T-helper 1 cell treated with Interleukin-12 subunit alpha and Interleukin-12 subunit beta and Interleukin-4 antibody, amounts not matched to agents 30 μg/mL and 1 μg/mL, for 36 hours (primary cell): ENCODE results near the gene ARHGEF40.

Source experiments
- H3K27ac Mint-ChIP-seq: one replicate; pipeline ENCODE4 v1.8.0; 2021; ENCODE audit warnings: mild to moderate bottlenecking, mixed read lengths
- H3K27me3 Mint-ChIP-seq: one replicate; pipeline ENCODE4 v1.8.0; 2021; ENCODE audit warnings: low read depth, mixed read lengths
- H3K36me3 Mint-ChIP-seq: one replicate; pipeline ENCODE4 v1.8.0; 2021; ENCODE audit warnings: low read depth, mixed read lengths
- H3K4me1 Mint-ChIP-seq: one replicate; pipeline ENCODE4 v1.8.0; 2021; ENCODE audit warnings: low read depth, mixed read lengths
- H3K4me3 Mint-ChIP-seq: one replicate; pipeline ENCODE4 v1.8.0; 2021; ENCODE audit warnings: mild to moderate bottlenecking, moderate library complexity, mixed read lengths
- H3K9me3 Mint-ChIP-seq: one replicate; pipeline ENCODE4 v1.8.0; 2021; ENCODE audit warnings: mixed read lengths

ARHGEF40 gene

DNA sequence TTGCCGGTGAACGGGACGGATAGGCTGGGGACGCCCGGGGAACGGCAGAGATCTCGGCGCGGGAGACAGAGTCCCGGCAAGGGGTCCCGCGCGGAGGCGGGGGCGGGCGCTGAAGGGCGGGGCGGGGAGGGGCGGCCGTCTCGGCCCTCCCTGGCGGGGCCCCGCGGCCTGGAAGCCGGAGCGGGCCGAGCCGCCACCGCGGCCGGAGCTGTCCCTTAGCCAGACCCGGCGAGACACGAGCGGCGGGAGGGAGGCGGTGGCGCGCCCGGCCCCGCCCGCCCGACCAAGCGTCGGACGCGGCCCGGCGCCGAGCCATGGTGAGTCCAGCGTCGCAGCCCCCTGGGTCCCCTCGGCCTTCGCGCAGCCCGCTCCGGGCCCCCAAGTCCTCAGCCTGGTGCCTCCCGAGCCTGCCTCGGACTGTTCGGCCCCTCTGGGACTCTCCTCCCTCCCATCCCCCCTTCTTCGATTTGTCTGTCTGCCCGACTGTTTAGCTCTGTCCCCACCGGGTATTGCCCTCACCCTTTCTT lies at the start of gene ARHGEF40:
Gene ARHGEF40 (plus strand): TSS at position 222 of the 527 bp plus-strand sequence. CDS start 93 bp downstream, at position 315.
- no peaks in the 10 kb centered on the region for H3K9me3 Mint-ChIP-seq
- peak within 1 kb of the TSS; percentile 5 for H3K27ac Mint-ChIP-seq
- H3K4me1 Mint-ChIP-seq: peaks cover 19% of the 10 kb centered on the region
- H3K36me3 Mint-ChIP-seq: no peaks in the 10 kb centered on the region
- peak within 1 kb of the TSS; percentile 65 for H3K4me3 Mint-ChIP-seq
- H3K27me3 Mint-ChIP-seq: peaks cover 80% of the 10 kb centered on the region

DNA sequence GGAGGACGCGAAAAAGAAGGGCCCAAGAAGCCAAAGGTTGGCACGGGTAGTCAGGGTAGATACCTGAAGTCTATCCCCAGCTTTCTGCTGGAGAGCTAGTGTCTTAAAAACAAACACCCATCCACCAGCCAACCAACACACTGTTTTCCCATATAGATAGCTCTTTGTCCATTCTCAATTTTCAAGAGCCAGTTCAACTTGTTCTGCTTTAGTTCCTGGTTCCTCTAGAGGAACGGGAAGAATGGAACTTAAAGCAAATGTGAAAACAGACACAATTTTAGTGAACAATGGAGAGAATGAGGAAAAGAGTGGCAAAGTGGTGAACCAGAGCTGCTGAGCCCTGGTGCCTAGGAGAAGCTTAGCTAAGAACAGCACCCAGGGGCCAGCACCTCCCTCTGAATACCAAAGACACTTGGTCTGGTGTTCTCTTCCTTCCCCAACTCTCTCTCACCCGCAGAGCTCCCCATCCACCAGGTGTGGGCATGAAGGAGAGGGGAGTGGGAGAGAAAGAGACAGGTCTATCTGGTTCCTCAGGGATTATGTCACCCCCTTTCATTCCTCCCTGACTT lies 49.0 kb upstream of the ARHGEF40 start:
- H3K27ac Mint-ChIP-seq: no peak overlapping the region
- H3K4me1 Mint-ChIP-seq: peaks cover 7% of the 10 kb centered on the region
- H3K27me3 Mint-ChIP-seq: peaks cover 32% of the 10 kb centered on the region
- no peaks in the 10 kb centered on the region for H3K9me3 Mint-ChIP-seq
- no peak overlapping the region for H3K4me3 Mint-ChIP-seq
- no peaks in the 10 kb centered on the region for H3K36me3 Mint-ChIP-seq

DNA sequence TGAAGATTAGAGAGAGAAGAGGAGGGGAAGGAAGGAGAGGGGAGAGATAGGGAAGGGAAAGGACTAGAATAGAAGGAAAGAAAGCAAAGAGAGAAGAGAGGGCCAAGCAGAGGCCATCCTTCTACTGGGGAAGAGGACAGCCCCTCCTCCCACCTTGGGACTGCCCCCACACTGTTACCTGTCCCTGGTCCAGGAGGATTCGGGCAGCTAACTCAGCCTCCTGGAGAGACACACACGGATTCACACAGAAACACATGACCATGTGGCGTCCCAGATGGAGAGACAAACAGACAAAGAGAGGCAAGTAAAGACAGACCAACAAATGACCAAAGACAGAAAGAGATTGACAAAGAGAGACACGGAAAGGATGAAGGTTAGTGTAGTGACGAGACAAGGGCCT lies 47.4 kb upstream of the ARHGEF40 start:
- Mint-ChIP-seq H3K27me3 (peaks cover 44% of the 10 kb centered on the region), H3K27ac (no peak overlapping the region), H3K9me3 (no peaks in the 10 kb centered on the region), H3K4me1 (peaks cover 7% of the 10 kb centered on the region), H3K36me3 (no peaks in the 10 kb centered on the region), H3K4me3 (peak overlapping the region; percentile 1)

DNA sequence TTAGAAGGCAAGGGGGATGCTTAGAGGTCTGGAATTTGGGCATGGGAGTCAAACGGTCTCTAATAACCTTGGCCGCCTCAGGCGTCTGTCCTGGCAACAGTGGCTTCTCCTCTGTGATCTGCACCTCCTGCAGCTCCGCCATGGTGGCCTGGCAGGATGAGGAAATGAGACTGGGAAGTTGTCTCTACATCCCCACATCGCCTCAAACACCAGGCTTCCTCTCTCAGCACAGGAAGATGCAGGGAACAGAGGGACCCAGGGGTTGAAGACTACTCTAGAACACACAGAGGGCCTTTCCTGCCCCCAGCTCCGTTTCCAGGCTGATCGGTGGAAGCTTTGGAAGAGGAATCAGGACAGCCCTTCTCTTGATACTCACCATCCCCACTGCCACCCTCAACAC lies 46.9 kb upstream of the ARHGEF40 start:
- peaks cover 44% of the 10 kb centered on the region for H3K27me3 Mint-ChIP-seq
- no peak overlapping the region for H3K4me3 Mint-ChIP-seq
- no peaks in the 10 kb centered on the region for H3K36me3 Mint-ChIP-seq
- H3K9me3 Mint-ChIP-seq: no peaks in the 10 kb centered on the region
- H3K27ac Mint-ChIP-seq: no peak overlapping the region
- H3K4me1 Mint-ChIP-seq: peaks cover 7% of the 10 kb centered on the region

DNA sequence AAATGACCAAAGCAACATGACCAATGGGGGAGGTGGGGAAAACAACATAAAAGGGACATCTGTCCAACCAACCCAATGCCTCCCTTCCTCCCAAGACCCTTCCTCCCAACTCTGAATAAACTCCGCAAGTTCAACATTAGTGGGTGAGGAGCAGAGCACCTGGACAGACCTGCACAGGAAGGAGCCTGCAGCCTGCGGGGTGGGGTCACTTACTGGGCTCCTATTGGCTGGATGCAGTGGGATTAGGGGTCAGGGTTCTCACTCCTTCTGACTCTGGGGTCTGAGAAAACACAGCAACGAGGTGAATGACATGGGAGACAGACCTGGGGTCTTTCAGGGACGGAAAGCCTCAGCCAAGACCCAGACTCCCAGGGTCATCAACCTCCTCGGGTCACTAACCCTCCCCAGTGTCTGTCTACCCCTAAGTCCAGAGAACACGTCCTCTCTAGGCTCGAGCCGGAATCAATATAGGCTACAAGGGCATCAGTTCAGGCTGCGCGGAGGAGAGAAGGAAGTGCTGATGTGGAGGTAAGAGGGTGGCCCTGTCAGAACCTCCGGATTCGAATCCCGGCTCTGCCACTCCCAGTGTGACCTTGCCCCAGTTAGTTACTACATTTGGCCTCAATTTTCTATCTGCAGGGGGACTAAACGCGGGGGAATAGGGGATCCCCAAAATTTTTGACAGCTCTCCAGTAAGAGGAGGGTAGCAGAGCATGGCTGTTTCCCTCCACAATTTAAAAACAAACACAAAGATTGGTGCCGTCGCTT lies 46.1 kb upstream of the ARHGEF40 start:
- Mint-ChIP-seq H3K27ac (no peak overlapping the region), H3K9me3 (no peaks in the 10 kb centered on the region), H3K4me1 (peaks cover 7% of the 10 kb centered on the region), H3K4me3 (peak overlapping the region; percentile 75), H3K36me3 (no peaks in the 10 kb centered on the region), H3K27me3 (peaks cover 44% of the 10 kb centered on the region)

DNA sequence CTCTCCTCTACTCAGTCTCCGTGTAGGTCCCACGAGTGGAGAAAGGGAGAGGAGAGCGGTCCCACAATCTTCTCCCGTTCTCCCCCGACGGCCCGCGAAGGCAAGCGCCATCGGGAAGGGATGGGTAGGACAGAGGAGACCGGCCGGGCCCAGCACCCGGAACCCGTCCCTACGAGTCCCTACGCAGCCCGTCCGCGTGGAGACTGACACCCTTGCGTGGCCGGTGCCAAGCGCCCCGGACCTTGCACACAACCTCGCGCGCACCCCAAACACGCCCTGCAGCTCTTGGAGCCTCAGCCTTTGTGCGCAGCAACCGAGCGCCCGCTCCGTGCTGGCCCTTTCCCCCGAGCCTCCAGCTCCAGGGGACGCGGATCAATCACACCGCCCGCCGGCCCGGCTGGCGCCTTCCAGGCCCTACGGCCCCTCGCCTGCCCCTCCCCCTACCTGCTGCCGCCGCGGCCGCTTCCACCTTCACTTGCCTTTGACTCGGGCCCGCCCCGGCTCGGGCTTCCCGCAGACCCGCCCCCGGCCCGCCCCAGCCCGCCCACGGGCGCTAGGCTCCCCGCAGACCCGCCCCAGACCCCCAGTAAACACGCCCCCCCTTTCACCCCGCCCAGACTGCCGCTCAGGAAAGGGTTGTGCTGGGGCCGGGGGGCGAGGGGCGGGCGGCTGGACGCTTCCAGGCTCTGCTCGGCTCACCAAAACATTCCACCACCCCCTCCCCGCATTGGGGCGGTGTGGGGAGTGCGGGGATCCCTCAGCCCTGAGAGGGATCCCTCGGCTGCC lies 45.3 kb upstream of the ARHGEF40 start, which contains the start of gene NDRG2:
Gene NDRG2 (minus strand): TSS at position 477 of the 786 bp plus-strand sequence. CDS start 1,746 bp downstream, outside the sequence.
- no peak within 1 kb of the TSS for H3K27ac Mint-ChIP-seq
- H3K27me3 Mint-ChIP-seq: peaks cover 44% of the 10 kb centered on the region

DNA sequence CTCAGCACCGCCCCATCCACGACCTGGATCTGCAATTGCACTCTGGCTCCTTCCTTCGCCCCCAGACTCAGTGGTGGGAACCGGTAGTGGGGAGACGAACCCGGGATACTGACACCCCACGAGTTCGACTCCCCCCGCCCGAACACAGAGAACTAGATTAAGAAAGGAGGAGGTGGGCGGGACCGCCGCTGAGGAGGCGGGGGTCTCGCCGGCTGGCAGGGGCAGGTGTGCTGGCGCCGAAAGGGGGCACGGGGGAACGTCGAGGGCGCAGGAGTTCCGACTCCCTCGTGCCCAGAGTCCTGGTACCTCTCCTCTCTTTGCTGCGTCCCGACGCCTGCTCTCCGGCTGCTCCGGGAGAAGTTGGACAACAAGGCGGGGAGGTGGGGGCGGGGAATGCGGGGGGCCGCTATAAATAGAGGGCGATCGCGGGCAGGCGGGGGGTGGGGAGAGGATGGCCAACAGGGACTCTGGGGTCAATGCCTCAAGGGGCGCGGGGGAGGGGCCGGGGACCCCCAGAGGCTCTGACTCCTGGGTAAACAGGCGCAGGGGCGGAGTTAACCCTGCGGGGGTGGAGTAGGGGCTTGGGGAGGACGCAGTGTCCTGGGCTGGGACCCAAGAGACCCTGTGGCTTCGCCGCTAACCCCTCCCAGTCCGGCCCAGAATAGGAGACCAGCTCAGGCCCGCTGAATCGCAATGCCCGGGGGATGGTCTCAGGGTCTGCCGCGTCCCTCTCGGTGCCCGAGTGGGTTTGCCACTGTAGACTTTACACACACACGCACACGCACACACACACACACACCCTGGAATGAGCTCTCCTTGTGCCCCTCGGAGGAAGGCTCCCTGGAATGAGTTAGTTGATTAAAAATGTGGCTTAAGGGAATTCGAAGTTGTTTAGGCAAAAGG lies 44.5 kb upstream of the ARHGEF40 start:
- Mint-ChIP-seq H3K4me3 (peak overlapping the region; percentile 79), H3K27ac (no peak overlapping the region), H3K4me1 (peaks cover 7% of the 10 kb centered on the region), H3K36me3 (no peaks in the 10 kb centered on the region), H3K9me3 (no peaks in the 10 kb centered on the region), H3K27me3 (peaks cover 44% of the 10 kb centered on the region)

More for the DNA sequence above, 45.3 kb upstream of the ARHGEF40 start, which contains the start of gene NDRG2:
- H3K36me3 Mint-ChIP-seq: no peaks in the 10 kb centered on the region
- peak within 1 kb of the TSS; percentile 79 for H3K4me3 Mint-ChIP-seq
- H3K4me1 Mint-ChIP-seq: peaks cover 7% of the 10 kb centered on the region
- H3K9me3 Mint-ChIP-seq: no peaks in the 10 kb centered on the region

DNA sequence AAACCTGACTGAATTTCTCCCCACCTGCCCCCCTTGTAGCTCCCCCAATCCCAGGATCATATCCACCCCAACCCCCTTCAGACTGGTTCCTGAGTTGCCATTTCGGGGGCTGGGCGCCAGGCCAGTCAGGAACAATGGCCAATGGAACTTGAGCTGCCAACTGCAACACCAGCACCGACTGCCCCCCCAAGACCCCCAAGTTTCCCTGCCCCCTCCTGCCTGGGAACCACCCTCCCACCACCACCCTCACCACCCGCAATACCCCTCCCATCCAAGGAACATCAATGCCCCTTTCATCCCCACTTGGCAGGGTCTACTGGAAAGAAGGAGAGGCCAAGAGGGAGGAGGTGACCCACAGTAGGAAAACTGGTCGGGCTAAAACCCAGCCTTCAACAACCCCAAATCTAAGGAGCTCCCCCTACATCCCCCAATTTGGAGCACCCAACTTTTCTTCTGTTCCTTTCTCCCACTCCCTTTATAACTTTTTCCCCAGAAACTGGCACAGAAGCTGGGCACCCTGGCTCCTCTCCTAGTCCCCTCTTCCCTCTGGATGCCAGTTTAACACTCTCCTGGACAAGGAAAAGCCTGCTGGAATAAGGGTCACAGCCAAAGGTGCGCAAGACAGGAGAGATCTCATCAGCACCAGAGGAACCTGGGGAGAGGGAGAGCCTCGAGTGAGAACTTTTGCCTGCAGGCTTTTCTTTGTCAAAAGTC lies 43.7 kb upstream of the ARHGEF40 start:
- H3K4me3 Mint-ChIP-seq: peak overlapping the region; percentile 42
- no peak overlapping the region for H3K27ac Mint-ChIP-seq
- peaks cover 43% of the 10 kb centered on the region for H3K27me3 Mint-ChIP-seq

DNA sequence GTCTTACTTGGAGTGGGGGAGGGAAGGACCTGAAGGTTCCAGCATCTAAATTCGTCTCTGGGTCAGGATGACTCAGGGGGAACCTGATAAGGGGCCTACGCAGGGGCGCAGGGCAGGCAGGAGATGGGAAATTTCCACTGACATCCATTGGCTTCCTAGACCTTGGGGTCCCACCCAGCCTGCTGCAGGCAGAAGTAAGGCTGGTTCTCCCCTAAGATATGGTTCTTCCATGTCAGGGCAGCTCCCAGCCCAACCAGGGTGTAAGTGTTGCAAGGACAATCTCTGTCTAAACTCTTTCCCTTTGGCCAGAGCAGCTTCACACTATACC lies 43.2 kb upstream of the ARHGEF40 start:
- H3K36me3 Mint-ChIP-seq: no peaks in the 10 kb centered on the region
- H3K27ac Mint-ChIP-seq: no peak overlapping the region
- peaks cover 43% of the 10 kb centered on the region for H3K27me3 Mint-ChIP-seq
- H3K9me3 Mint-ChIP-seq: no peaks in the 10 kb centered on the region
- no peak overlapping the region for H3K4me3 Mint-ChIP-seq
- H3K4me1 Mint-ChIP-seq: peaks cover 7% of the 10 kb centered on the region

More for the DNA sequence above, 43.7 kb upstream of the ARHGEF40 start:
- peaks cover 7% of the 10 kb centered on the region for H3K4me1 Mint-ChIP-seq
- H3K9me3 Mint-ChIP-seq: no peaks in the 10 kb centered on the region
- no peaks in the 10 kb centered on the region for H3K36me3 Mint-ChIP-seq

DNA sequence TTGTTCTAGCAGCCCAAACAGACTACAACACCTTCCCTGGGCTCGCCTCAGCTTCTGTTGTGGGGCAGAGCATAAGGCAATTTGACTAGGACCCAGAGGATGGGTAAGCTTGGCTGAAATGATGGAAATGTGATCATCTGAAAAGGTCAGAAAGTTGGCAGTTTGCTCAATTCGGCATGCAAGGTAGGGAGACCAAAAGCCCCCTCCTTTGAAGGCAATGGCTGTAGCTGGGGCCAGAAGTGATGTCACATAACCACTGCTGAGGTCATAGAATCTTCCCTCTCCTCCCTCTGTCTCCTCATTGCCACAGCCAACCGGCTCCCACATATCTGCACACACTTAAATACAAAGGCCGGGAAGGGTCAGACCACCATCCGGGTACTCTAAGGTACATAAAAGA lies 40.2 kb upstream of the ARHGEF40 start, which contains the start of gene TPPP2:
Gene TPPP2 (plus strand): TSS at position 301 of the 400 bp plus-strand sequence. CDS start 365 bp downstream, outside the sequence.
- H3K36me3 Mint-ChIP-seq: no peaks in the 10 kb centered on the region
- peaks cover 27% of the 10 kb centered on the region for H3K27me3 Mint-ChIP-seq
- no peak within 1 kb of the TSS for H3K27ac Mint-ChIP-seq
- H3K9me3 Mint-ChIP-seq: no peaks in the 10 kb centered on the region
- no peaks in the 10 kb centered on the region for H3K4me1 Mint-ChIP-seq
- no peak within 1 kb of the TSS for H3K4me3 Mint-ChIP-seq

DNA sequence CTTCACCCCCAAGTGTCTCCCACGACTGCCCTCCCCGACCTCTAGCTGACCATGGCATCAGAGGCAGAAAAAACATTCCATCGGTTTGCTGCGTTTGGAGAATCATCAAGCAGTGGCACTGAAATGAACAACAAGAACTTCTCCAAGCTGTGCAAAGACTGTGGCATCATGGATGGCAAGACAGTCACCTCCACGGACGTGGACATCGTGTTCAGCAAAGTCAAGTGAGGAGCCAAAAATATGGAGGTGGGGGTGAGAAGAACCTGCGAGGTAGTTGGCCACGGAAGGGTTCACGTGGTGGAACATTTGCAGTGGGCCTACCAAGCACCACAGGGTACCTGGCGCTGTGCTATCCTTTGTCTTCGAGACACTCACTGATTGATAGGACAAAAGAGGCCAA lies 39.6 kb upstream of the ARHGEF40 start:
- Mint-ChIP-seq H3K4me3 (no peak overlapping the region), H3K9me3 (no peaks in the 10 kb centered on the region), H3K27ac (no peak overlapping the region), H3K36me3 (no peaks in the 10 kb centered on the region), H3K27me3 (peaks cover 27% of the 10 kb centered on the region), H3K4me1 (no peaks in the 10 kb centered on the region)

DNA sequence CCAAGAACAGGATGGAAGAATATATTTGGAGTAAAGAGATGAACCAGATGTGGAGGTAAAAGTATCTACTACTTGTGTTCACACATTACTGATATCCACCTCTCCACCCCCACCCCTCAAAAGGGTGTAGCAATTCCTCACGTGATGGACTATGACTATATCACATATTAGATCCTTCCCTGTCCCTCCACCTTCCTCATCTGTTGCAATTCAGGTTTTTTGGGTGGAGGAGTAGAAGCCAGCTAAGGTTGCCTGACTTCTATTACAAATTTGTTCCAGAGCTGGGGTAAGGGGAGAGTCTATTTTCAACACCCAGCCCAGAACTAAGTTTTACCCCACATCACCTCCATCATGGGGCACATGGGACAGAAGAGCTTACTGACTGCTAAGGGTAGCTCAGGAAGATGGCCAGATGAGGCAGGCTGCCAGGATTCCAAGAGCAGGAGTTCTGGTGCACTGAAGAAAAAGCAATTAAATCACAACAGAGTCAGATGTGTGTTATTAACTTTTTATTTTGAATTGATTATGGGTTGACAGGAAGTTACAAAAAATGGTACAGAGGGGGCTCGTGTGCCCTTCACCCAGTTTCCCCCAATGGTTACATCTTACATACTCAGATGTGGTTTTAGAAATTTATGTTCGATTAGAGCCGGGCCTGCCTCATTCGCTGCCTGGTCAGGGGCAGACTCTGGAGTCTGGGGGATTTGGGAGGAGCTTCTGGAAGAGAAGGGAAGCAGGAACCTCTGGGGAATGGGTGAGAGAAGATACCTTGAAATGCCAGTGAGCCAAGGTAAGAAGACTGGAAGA lies 37.6 kb upstream of the ARHGEF40 start:
- Mint-ChIP-seq H3K9me3 (no peaks in the 10 kb centered on the region), H3K27ac (no peak overlapping the region), H3K4me1 (no peaks in the 10 kb centered on the region), H3K27me3 (peaks cover 16% of the 10 kb centered on the region), H3K4me3 (no peak overlapping the region), H3K36me3 (no peaks in the 10 kb centered on the region)
